ENCODE data around the gene ITIH3.
"Not testable (repeated sequence)": the region's sequence is repeated elsewhere in the genome, so short reads cannot be mapped to it uniquely, and the experiment has no call there.

The ITIH3 gene

GRCh38 chr3:52776486-52776885 is 18.1 kb upstream of the ITIH3 start:
- H3K36me3 Mint-ChIP-seq: not testable (repeated sequence)

GRCh38 chr3:52777127-52777958 is 17.3 kb upstream of the ITIH3 start, which contains the start of gene ITIH1:
TSS of gene ITIH1 (plus strand) at chr3:52777599. CDS start at chr3:52777616, 17 bp downstream.
- no peak within 1 kb of the TSS for H3K27ac Mint-ChIP-seq
- no peaks in the 10 kb centered on the region for H3K27me3 Mint-ChIP-seq
- H3K9me3 Mint-ChIP-seq: no peaks in the 10 kb centered on the region
- no peaks in the 10 kb centered on the region for H3K36me3 Mint-ChIP-seq
- H3K4me3 Mint-ChIP-seq: no peak within 1 kb of the TSS
- no peaks in the 10 kb centered on the region for H3K4me1 Mint-ChIP-seq

More at GRCh38 chr3:52776486-52776885, 18.1 kb upstream of the ITIH3 start:
- H3K4me1 Mint-ChIP-seq, H3K27me3 Mint-ChIP-seq, H3K27ac Mint-ChIP-seq, H3K4me3 Mint-ChIP-seq, H3K9me3 Mint-ChIP-seq: not testable (repeated sequence)

- Mint-ChIP-seq H3K36me3 (no peaks in the 10 kb centered on the region), H3K4me3 (no peak overlapping the region), H3K27ac (no peak overlapping the region), H3K4me1 (no peaks in the 10 kb centered on the region), H3K9me3 (no peaks in the 10 kb centered on the region), H3K27me3 (no peaks in the 10 kb centered on the region)
Measured at GRCh38 chr3:52777959-52778805, 16.4 kb upstream of the ITIH3 start.

- no peak overlapping the region for H3K27ac Mint-ChIP-seq
- no peaks in the 10 kb centered on the region for H3K9me3 Mint-ChIP-seq
- H3K4me3 Mint-ChIP-seq: no peak overlapping the region
- no peaks in the 10 kb centered on the region for H3K4me1 Mint-ChIP-seq
- H3K36me3 Mint-ChIP-seq: no peaks in the 10 kb centered on the region
- no peaks in the 10 kb centered on the region for H3K27me3 Mint-ChIP-seq
Measured at GRCh38 chr3:52779011-52779836, 15.4 kb upstream of the ITIH3 start.

GRCh38 chr3:52779837-52780585 is 14.6 kb upstream of the ITIH3 start:
- no peaks in the 10 kb centered on the region for H3K36me3 Mint-ChIP-seq
- no peaks in the 10 kb centered on the region for H3K9me3 Mint-ChIP-seq
- no peaks in the 10 kb centered on the region for H3K4me1 Mint-ChIP-seq
- H3K4me3 Mint-ChIP-seq: no peak overlapping the region
- H3K27ac Mint-ChIP-seq: no peak overlapping the region
- H3K27me3 Mint-ChIP-seq: no peaks in the 10 kb centered on the region

- Mint-ChIP-seq H3K36me3 (no peaks in the 10 kb centered on the region), H3K9me3 (no peaks in the 10 kb centered on the region), H3K27me3 (no peaks in the 10 kb centered on the region), H3K4me1 (no peaks in the 10 kb centered on the region), H3K27ac (no peak overlapping the region), H3K4me3 (no peak overlapping the region)
Measured at GRCh38 chr3:52781741-52782140, 12.9 kb upstream of the ITIH3 start.

- H3K4me1 Mint-ChIP-seq: no peaks in the 10 kb centered on the region
- no peaks in the 10 kb centered on the region for H3K36me3 Mint-ChIP-seq
- H3K4me3 Mint-ChIP-seq: no peak overlapping the region
- no peaks in the 10 kb centered on the region for H3K9me3 Mint-ChIP-seq
- H3K27ac Mint-ChIP-seq: no peak overlapping the region
- H3K27me3 Mint-ChIP-seq: no peaks in the 10 kb centered on the region
Measured at GRCh38 chr3:52782412-52783210, 12.0 kb upstream of the ITIH3 start.

- Mint-ChIP-seq H3K27ac (no peak overlapping the region), H3K36me3 (no peaks in the 10 kb centered on the region), H3K9me3 (no peaks in the 10 kb centered on the region), H3K4me3 (no peak overlapping the region), H3K27me3 (no peaks in the 10 kb centered on the region), H3K4me1 (no peaks in the 10 kb centered on the region)
Measured at GRCh38 chr3:52783211-52783555, 11.4 kb upstream of the ITIH3 start.

GRCh38 chr3:52784021-52784621 is 10.5 kb upstream of the ITIH3 start:
- Mint-ChIP-seq H3K36me3 (no peaks in the 10 kb centered on the region), H3K9me3 (no peaks in the 10 kb centered on the region), H3K27ac (no peak overlapping the region)

GRCh38 chr3:52784931-52785590 is 9.5 kb upstream of the ITIH3 start:
- Mint-ChIP-seq H3K36me3 (no peaks in the 10 kb centered on the region), H3K27ac (no peak overlapping the region), H3K4me1 (no peaks in the 10 kb centered on the region), H3K9me3 (no peaks in the 10 kb centered on the region), H3K27me3 (no peaks in the 10 kb centered on the region), H3K4me3 (no peak overlapping the region)

More at GRCh38 chr3:52784021-52784621, 10.5 kb upstream of the ITIH3 start:
- H3K4me1 Mint-ChIP-seq: no peaks in the 10 kb centered on the region
- H3K4me3 Mint-ChIP-seq: no peak overlapping the region
- H3K27me3 Mint-ChIP-seq: no peaks in the 10 kb centered on the region

- H3K4me1 Mint-ChIP-seq: no peaks in the 10 kb centered on the region
- no peaks in the 10 kb centered on the region for H3K9me3 Mint-ChIP-seq
- H3K27ac Mint-ChIP-seq: peak overlapping the region; percentile 6
- H3K36me3 Mint-ChIP-seq: no peaks in the 10 kb centered on the region
- no peaks in the 10 kb centered on the region for H3K27me3 Mint-ChIP-seq
- no peak overlapping the region for H3K4me3 Mint-ChIP-seq
Measured at GRCh38 chr3:52786330-52787215, 8.0 kb upstream of the ITIH3 start.

- Mint-ChIP-seq H3K36me3 (no peaks in the 10 kb centered on the region), H3K27ac (no peak overlapping the region), H3K9me3 (no peaks in the 10 kb centered on the region), H3K4me1 (no peaks in the 10 kb centered on the region), H3K4me3 (no peak overlapping the region), H3K27me3 (no peaks in the 10 kb centered on the region)
Measured at GRCh38 chr3:52787246-52787645, 7.3 kb upstream of the ITIH3 start.
